WI38 (cell line): ENCODE measurements around the gene ALOX5.

ENCODE experiments used
- H3K4me3 ChIP-seq: 2 replicates; pipeline ENCODE4 v1.5.1; 2011; ENCODE audit warnings: low read depth, mild to moderate bottlenecking, control low read depth, low read length
- TF ChIP-seq, protein P1 (sequence below): IDR thresholded peaks from 2 replicates; pipeline ENCODE4 v1.5.1; 2012; ENCODE audit warnings: low read depth, mild to moderate bottlenecking, control low read depth, low read length

The ALOX5 gene

DNA sequence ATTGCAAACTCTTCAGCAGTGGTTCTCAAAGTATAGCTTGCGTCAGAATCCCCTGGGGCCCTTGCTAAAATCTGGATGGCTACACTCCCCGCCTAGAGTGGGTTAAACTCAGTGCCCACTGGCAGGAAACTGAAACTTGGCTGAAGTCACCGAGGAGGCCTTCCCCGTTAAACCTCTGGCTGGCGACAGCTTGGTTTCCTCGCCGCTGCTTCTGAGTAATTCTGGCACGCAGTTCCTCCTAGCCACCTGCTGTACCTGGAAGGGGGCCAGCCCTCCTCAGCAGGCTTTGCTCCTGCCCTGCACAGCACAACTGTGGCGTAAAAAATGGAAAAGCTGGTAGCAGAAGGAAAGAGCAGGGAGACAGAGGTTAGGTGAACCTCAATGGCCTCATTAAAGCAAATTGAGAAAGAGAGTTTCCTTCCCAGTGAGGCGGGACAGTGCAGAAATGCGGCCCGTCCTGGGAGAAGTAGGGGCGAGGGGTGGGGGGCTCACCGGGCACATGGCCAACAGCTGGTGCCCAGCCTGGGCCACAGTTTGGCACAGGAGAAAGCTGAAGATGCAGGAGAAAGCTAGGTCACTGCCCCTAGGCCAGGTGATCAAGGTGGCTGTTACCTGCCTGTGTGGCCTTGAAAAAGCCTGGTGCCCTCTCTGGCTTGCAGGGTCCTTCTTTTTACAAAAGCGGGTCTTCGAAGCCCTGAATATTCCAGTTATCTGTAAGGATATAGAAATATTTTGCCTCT lies 46.6 kb downstream of the ALOX5 start:
- TF ChIP-seq, protein P1, sequence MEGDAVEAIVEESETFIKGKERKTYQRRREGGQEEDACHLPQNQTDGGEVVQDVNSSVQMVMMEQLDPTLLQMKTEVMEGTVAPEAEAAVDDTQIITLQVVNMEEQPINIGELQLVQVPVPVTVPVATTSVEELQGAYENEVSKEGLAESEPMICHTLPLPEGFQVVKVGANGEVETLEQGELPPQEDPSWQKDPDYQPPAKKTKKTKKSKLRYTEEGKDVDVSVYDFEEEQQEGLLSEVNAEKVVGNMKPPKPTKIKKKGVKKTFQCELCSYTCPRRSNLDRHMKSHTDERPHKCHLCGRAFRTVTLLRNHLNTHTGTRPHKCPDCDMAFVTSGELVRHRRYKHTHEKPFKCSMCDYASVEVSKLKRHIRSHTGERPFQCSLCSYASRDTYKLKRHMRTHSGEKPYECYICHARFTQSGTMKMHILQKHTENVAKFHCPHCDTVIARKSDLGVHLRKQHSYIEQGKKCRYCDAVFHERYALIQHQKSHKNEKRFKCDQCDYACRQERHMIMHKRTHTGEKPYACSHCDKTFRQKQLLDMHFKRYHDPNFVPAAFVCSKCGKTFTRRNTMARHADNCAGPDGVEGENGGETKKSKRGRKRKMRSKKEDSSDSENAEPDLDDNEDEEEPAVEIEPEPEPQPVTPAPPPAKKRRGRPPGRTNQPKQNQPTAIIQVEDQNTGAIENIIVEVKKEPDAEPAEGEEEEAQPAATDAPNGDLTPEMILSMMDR, result no peak
- H3K4me3 ChIP-seq, result no peak overlapping the region

DNA sequence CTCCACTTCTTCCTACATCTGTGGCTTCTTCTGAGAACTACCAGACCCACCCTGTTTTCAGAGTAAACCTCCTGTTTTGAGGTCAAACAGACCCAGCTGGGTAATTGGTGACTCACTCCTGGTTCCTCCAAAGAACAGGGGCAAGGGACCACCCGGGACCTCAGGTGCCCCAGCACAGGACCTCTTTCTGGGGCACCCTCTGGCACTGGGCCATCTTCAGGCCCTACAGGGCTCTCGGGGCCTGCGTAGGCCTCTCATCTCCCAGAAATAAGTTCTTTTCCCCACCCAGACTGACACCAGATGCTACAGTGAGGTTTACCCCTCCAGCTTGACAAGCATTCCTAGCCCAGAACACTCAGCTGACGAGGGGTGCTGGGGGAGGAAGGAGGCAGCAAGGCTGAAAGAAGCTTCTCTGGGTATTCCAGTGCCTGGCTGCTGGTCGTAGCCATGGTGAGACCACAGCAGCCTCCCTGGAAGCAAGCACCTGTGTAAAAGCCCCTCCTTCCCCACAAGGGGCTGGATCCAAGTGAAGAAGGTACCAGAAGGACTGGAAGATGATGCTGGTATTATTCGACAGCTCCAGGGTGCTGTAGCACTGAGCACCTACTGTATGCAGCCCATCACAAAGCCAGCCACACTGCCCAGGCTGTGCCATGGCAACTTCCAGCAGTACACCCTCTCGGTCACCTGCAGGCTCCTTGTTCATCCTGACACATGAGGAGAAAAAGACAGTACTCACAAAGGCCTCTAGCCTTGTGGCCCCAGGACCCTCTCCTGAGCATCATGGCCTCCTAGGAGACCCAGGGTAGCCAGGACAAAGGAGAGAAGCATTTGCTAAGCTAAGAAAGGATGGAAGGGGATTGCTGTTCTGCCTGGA lies 47.4 kb downstream of the ALOX5 start:
- TF ChIP-seq, protein P1, result no peak
- H3K4me3 ChIP-seq, result no peak overlapping the region

DNA sequence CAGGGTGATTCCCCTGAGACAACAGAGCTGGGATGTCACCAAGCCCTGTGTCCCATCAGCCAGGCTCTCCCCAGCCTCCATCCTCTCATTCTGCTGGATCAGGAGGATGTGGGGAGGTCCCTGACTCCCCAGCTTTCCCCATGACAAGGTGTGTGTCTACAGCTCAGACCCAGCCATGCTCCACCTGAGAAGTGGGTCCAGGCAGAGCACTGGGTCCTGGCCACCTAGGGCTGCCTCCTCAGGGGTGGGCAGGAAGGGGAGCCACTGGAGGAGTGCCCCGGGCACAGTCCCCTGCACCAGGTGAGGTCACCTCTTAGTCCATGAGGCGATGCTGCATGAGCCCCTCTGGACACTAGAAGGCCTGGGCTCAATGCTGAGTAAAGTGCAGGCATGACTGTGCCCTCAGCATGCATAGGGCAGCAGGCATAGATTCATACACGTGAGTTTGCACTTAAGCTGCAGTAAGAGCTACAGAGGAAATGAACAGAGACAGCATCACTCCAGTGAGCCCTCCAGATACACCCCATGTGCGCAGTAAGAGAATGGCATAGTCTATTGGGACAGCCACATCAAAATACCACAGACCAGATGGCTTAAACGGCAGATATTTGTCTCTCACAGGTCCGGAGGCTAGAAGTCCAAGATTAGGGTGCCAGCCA lies 48.3 kb downstream of the ALOX5 start:
- H3K4me3 ChIP-seq, result no peak overlapping the region
- TF ChIP-seq, protein P1, result no peak

DNA sequence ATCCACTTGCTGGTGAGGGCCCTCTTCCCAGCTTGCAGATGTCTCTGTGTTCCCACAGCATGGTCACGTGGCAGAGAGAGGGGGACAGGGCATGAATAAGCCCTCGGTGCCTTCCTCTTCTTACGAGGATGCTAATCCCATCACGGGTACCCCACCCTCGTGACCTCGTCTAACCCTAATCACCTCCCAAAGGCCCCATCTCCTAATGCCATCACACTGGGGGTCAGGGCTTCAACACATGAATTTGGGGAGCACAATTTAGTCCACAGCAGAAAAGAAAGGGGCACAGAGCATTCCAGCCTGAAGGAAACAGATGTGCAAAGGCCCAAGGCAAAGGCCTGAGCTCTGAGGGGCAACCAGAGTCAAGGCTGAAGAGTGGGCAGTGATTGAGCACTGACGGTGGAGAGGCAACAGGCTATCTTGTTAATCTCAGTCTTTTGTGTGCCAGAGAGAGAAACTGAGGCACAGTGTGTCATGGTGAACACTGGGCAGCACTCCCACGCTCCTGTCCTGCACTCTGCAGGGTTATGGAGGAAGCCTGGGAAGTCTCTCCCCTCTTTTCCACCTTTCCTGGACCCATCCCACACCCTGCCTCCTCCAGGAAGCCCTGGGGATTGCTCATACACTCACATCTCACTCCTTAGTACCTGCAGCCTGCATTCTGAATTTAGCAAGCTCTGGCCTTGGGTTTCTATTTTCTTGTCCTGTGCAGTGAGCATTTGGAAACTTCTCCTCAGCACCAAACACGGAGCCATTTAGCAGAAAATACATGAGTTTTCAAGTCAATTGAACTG lies 49.0 kb downstream of the ALOX5 start:
- H3K4me3 ChIP-seq, result no peak overlapping the region
- TF ChIP-seq, protein P1, result no peak

DNA sequence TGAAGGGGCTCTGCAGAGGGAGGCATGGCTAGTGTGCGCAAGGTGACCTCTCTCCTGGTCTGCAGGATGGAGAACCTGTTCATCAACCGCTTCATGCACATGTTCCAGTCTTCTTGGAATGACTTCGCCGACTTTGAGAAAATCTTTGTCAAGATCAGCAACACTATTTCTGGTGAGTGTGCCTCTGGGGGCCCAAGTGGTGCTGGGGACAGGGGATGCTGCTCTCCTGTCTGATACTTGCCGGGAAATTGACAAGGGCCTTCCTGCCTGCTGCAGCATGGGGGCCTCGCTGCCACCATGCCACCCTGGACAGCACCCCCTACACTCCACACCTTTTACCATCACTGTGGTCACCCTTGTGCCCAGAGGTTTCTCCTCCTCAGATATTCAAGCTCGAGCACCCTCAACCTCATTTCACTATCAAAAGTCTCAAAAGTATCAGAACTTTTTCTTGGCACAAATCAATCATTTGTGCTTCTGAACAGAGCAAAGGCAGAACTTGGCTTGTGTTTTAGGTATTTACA lies 50.0 kb downstream of the ALOX5 start:
- TF ChIP-seq, protein P1, result no peak
- no peak overlapping the region for H3K4me3 ChIP-seq

DNA sequence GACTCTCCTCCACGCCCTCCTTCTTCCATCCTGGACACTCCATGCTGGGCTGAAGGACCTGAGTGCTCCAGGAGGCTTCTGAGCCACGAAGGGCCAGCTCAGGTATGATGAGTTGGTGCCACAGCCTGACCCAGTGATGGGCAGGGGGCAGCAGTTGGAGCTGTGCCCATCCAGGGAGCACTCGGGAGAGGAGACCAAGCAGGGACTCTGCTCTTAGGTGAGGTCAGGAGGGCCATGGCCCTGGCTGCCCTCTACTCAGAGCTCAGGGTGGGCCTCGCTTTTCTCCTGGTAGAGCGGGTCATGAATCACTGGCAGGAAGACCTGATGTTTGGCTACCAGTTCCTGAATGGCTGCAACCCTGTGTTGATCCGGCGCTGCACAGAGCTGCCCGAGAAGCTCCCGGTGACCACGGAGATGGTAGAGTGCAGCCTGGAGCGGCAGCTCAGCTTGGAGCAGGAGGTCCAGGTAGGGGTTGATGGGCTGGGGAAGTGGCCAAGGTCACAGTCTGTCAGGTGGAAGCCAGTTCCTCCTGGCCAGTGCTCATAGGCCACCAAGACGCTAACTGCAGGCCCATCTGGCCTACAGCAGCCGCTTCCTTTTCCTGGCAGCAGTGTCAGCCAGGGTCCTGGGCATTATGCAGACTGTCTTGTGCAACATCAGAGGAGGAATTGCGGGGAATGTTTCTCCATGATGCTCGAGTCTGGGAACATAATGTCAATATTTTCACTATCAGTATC lies 50.8 kb downstream of the ALOX5 start:
- TF ChIP-seq, protein P1, result no peak
- H3K4me3 ChIP-seq, result no peak overlapping the region
